Endothelial cell of umbilical vein (primary cell): ENCODE results near the gene ZKSCAN3. TPM values are rescaled to one million over a fixed set of nuclear protein-coding genes. Genes with fewer than 3 reads are reported as not detected.
"Not testable (repeated sequence)": the region's sequence is repeated elsewhere in the genome, so short reads cannot be mapped to it uniquely, and the experiment has no call there.

Experiments
- BruUV-seq: library from RNA; stranded (reverse); fragments of 400-500 nt; replicated peaks from 2 replicates; lab custom pipeline; 2021; lab: Mats Ljungman, UMichigan
- CTCF ChIA-PET: fragments of 300-600, 350-600 bp; sonication (Branson Sonifier 250); formaldehyde crosslinking; loops from one replicate; lab custom pipeline; 2021; ENCODE audit warnings: antibody characterized with exemption, inconsistent platforms; lab: Charles Lee
- POLR2A ChIA-PET: fragments of 300-600, 350-600 bp; sonication (Branson Sonifier 250); formaldehyde crosslinking; loops from one replicate; lab custom pipeline; 2021; ENCODE audit warnings: antibody characterized with exemption, inconsistent platforms; lab: Charles Lee
- DNase-seq: peaks from one replicate; pipeline ENCODE4 v3.0.0-alpha.2; 2011; ENCODE audit warnings: low read depth, low spot score
- FAIRE-seq: peaks from 2 replicates; lab custom pipeline; 2011; peaks lifted over from hg19 to GRCh38; lab: Jason Lieb, UNC
- H2AFZ ChIP-seq: 2 replicates; pipeline ENCODE4 v1.6.0; 2012; ENCODE audit warnings: low read depth, low read length, control low read depth, inconsistent platforms
- H3K27ac ChIP-seq: 2 replicates; pipeline ENCODE4 v1.5.1; 2011; ENCODE audit warnings: low read depth, mild to moderate bottlenecking, control low read depth, low read length, moderate library complexity; ENCODE audit not compliant: insufficient read depth
- H3K27me3 ChIP-seq, 2 experiments: 2 replicates each; pipeline versions ENCODE4 v1.6.0 to v1.6.1; 2011; ENCODE audit warnings: low read length in 2 of 2, mixed read lengths in 1 of 2; ENCODE audit not compliant: control insufficient read depth in 2 of 2, insufficient read depth in 2 of 2
- H3K36me3 ChIP-seq, 2 experiments: 2 replicates in 1 of 2; 3 replicates in 1 of 2; pipeline ENCODE4 v1.5.1; 2011; ENCODE audit warnings: low read length in 2 of 2, mild to moderate bottlenecking in 1 of 2, moderate library complexity in 1 of 2; ENCODE audit not compliant: control insufficient read depth in 2 of 2, insufficient read depth in 2 of 2; ENCODE audit errors: extremely low read depth in 1 of 2
- H3K4me1 ChIP-seq: 3 replicates; pipeline ENCODE4 v1.5.1; 2011; ENCODE audit warnings: mild to moderate bottlenecking, low read length; ENCODE audit not compliant: control insufficient read depth, insufficient read depth; ENCODE audit errors: extremely low read depth
- H3K4me2 ChIP-seq: 2 replicates; pipeline ENCODE4 v1.6.1; 2011; ENCODE audit warnings: low read length, control low read depth, mixed read lengths; ENCODE audit not compliant: insufficient read depth
- H3K4me3 ChIP-seq, 3 experiments: fragments of 200-600 bp in 1 of 3; sonication (generic), shearing (Covaris generic) in 1 of 3; replicated peaks in 1 of 3; 2 replicates each; pipeline ENCODE4 v1.5.1; 2011 to 2016; ENCODE audit warnings: control low read depth in 3 of 3, low read length in 3 of 3, mild to moderate bottlenecking in 2 of 3, inconsistent platforms in 1 of 3, low read depth in 1 of 3, moderate library complexity in 1 of 3; ENCODE audit not compliant: insufficient read depth in 1 of 3
- H3K79me2 ChIP-seq: 2 replicates; pipeline ENCODE4 v1.6.0; 2012; ENCODE audit warnings: low read length, inconsistent platforms; ENCODE audit not compliant: control insufficient read depth, insufficient read depth
- H3K9ac ChIP-seq: replicated peaks from 2 replicates; pipeline ENCODE3; 2011; ENCODE audit warnings: low read length, control low read depth; ENCODE audit not compliant: insufficient read depth; ENCODE audit errors: extremely low read depth
- H3K9me1 ChIP-seq: replicated peaks from 3 replicates; pipeline ENCODE4 v1.6.0; 2011; ENCODE audit warnings: mild to moderate bottlenecking, low read length; ENCODE audit not compliant: control insufficient read depth, insufficient read depth; ENCODE audit errors: extremely low read depth
- H3K9me3 ChIP-seq: replicated peaks from 2 replicates; pipeline ENCODE4 v1.5.1; 2012; ENCODE audit warnings: low read length, inconsistent platforms; ENCODE audit not compliant: control insufficient read depth, insufficient read depth
- H4K20me1 ChIP-seq: replicated peaks from 2 replicates; pipeline ENCODE3; 2011; ENCODE audit warnings: mild to moderate bottlenecking, low read length; ENCODE audit not compliant: control insufficient read depth, insufficient read depth; ENCODE audit errors: extremely low read depth
- EZH2 ChIP-seq: IDR thresholded peaks from 2 replicates; pipeline ENCODE4 v1.6.1; 2012; ENCODE audit warnings: borderline replicate concordance, low read depth, mild to moderate bottlenecking, moderate library complexity, low read length, inconsistent platforms; ENCODE audit not compliant: severe bottlenecking
- FOS ChIP-seq: IDR thresholded peaks from 2 replicates; pipeline ENCODE4 v1.6.1; 2011; ENCODE audit warnings: mild to moderate bottlenecking, low read length, moderate library complexity, borderline replicate concordance; ENCODE audit not compliant: insufficient read depth
- GATA2 ChIP-seq: IDR thresholded peaks from 2 replicates; pipeline ENCODE4 v1.7.0; 2011; ENCODE audit warnings: low read depth, mild to moderate bottlenecking, moderate library complexity, mixed read lengths, low read length; ENCODE audit not compliant: insufficient read length, insufficient read depth
- JUN ChIP-seq: IDR thresholded peaks from 2 replicates; pipeline ENCODE4 v1.6.1; 2011; ENCODE audit warnings: borderline replicate concordance, low read depth; ENCODE audit not compliant: insufficient read length, insufficient read depth
- MYC ChIP-seq: IDR thresholded peaks from one replicate; pipeline ENCODE4 v1.6.1; 2011; ENCODE audit warnings: mild to moderate bottlenecking, low read depth, low read length
- POLR2A ChIP-seq: IDR thresholded peaks from 2 replicates; pipeline ENCODE4 v1.6.1; 2012; ENCODE audit warnings: low read depth, mild to moderate bottlenecking, control low read depth, low read length
- POLR2AphosphoS5 ChIP-seq: IDR thresholded peaks from 2 replicates; pipeline ENCODE4 v1.6.1; 2012; ENCODE audit warnings: low read depth, mild to moderate bottlenecking, control low read depth, low read length, moderate library complexity; ENCODE audit not compliant: insufficient read depth
- dilution Hi-C: fragments of 300-500 bp; cut with MboI; formaldehyde crosslinking; loops from one replicate; pipeline ENCODE4 v1.15.0; 2019; ENCODE audit warnings: low sequenced_read_pairs; ENCODE audit not compliant: extremely low pct_ligation_motif_present
- intact Hi-C: fragments of 100-400 bp; cut with micrococcal nuclease; formaldehyde crosslinking; loops from one replicate; pipeline ENCODE4 v1.10.0; 2022
- polyA plus RNA-seq, 4 experiments: library from polyadenylated mRNA; depleted of rRNA in 3 of 4; stranded (reverse) in 3 of 4; unstranded in 1 of 4; fragments of >200 nt; gene quantifications; 2 replicates each; pipeline versions ENCODE4 v1.2.1 to v1.2.3, GENCODE V29; 2011 to 2012; ENCODE audit warnings: missing spikeins in 1 of 4
- total RNA-seq: library from RNA; stranded (reverse); gene quantifications from 2 replicates; pipeline ENCODE4 v1.2.3, GENCODE V29; 2021
- TF ChIP-seq, protein P1 (sequence below): IDR thresholded peaks from 2 replicates; pipeline ENCODE4 v1.6.1; 2011; ENCODE audit not compliant: insufficient read depth, insufficient read length
- TF ChIP-seq, protein P2 (sequence below), 2 donors: IDR thresholded peaks; 1 replicate in 1 of 2; 2 replicates in 1 of 2; pipeline ENCODE4 v1.5.1; 2011; ENCODE audit warnings: low read length in 2 of 2, mild to moderate bottlenecking in 2 of 2, moderate library complexity in 2 of 2, control low read depth in 1 of 2, inconsistent platforms in 1 of 2, low read depth in 1 of 2; ENCODE audit not compliant: insufficient read depth in 1 of 2; ENCODE audit errors: extremely low read depth in 1 of 2

Gene ZKSCAN3
- total and polyA plus RNA-seq, 2 donors (not counting 3 experiments of a cell fraction or from before 2014, with no cell fraction given), result 2.5 to 6.9 TPM

DNA sequence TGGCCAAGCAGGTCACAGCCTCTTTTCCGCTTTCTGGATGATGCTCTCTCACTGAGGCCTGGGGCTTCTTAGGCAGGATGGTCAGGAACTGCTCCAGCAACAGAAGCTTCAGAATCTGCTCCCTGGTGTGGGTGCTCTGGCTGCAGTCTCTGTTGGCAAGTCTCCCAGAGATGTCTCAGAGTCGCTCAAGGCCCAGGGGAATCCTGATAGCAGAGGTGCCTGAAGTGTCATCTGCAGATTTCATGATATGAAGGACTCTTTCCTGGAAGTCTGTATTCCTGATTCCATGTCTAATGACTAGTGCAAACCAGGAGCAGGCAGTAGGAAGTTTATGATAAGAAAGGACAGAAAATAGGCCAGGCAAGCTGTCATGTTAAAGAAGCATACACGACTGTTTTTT lies 34.1 kb upstream of the ZKSCAN3 start:
- no peaks in the 10 kb centered on the region for H3K9me3 ChIP-seq
- CTCF ChIA-PET, result no interaction called here

DNA sequence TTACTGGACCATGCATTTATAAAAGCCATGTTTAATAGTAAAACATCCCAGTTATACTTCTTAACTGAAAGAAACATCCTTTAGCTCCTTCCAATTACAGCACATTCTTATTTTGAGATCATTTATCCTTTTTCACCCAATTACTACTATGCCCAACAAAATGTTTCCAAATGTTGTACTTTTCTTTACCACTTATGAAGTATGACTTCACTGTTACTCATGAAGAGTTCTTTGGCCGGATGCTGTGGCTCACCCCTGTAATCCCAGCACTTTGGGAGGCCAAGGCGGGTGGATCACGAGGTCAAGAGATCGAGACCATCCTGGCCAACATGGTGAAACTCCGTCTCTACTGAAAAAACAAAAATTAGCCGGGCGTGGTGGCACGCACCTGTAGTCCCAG lies 31.9 kb upstream of the ZKSCAN3 start:
- H3K9me1 ChIP-seq, dilution Hi-C loops, FAIRE-seq, H3K9ac ChIP-seq, H3K4me2 ChIP-seq, intact Hi-C loops, H3K36me3 ChIP-seq, H2AFZ ChIP-seq, BruUV-seq, H3K4me1 ChIP-seq, H3K79me2 ChIP-seq, H4K20me1 ChIP-seq, POLR2A ChIA-PET, H3K27me3 ChIP-seq, H3K9me3 ChIP-seq, DNase-seq, H3K27ac ChIP-seq, H3K4me3 ChIP-seq: not testable (repeated sequence)
- CTCF ChIA-PET, result interaction anchor here (1.2 to 1.9 kb wide), 2 partner anchors 17 to 38 kb away, joined by 4 to 6 read pairs; no protein-coding TSS in a partner anchor

More for the DNA sequence above, 34.1 kb upstream of the ZKSCAN3 start:
- Histone ChIP-seq H3K4me1 (no peaks in the 10 kb centered on the region), H2AFZ (no peak overlapping the region), H3K9me1 (no peaks in the 10 kb centered on the region), H3K9ac (no peak overlapping the region), H3K27me3 (no peaks in the 10 kb centered on the region), H3K27ac (no peak overlapping the region), H3K4me2 (no peak overlapping the region), H3K4me3 (no peak overlapping the region), H3K79me2 (no peaks in the 10 kb centered on the region), H3K36me3 (no peaks in the 10 kb centered on the region), H4K20me1 (peaks cover 2% of the 10 kb centered on the region)
- TF ChIP-seq POLR2A (no peak), GATA2 (no peak), MYC (no peak), FOS (no peak), EZH2 (no peak), POLR2AphosphoS5 (no peak), JUN (no peak)
- TF ChIP-seq, protein P1, sequence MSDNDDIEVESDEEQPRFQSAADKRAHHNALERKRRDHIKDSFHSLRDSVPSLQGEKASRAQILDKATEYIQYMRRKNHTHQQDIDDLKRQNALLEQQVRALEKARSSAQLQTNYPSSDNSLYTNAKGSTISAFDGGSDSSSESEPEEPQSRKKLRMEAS, result no peak
- TF ChIP-seq, protein P2, sequence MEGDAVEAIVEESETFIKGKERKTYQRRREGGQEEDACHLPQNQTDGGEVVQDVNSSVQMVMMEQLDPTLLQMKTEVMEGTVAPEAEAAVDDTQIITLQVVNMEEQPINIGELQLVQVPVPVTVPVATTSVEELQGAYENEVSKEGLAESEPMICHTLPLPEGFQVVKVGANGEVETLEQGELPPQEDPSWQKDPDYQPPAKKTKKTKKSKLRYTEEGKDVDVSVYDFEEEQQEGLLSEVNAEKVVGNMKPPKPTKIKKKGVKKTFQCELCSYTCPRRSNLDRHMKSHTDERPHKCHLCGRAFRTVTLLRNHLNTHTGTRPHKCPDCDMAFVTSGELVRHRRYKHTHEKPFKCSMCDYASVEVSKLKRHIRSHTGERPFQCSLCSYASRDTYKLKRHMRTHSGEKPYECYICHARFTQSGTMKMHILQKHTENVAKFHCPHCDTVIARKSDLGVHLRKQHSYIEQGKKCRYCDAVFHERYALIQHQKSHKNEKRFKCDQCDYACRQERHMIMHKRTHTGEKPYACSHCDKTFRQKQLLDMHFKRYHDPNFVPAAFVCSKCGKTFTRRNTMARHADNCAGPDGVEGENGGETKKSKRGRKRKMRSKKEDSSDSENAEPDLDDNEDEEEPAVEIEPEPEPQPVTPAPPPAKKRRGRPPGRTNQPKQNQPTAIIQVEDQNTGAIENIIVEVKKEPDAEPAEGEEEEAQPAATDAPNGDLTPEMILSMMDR (IDR thresholded peaks at IDR 0.05; ENCODE audit: extremely low read depth in 1 of 2, insufficient read depth in 1 of 2, low read depth in 1 of 2, low read length in 2 of 2), result no peak
- DNase-seq (no peak), FAIRE-seq (no peak)
- intact Hi-C loops, result no loop called here
- POLR2A ChIA-PET, result no interaction called here
- dilution Hi-C loops, result no loop called here
- no TSS peak for BruUV-seq
